Measurements from ENCODE around the gene UTS2.
A peak's percentile ranks its signal among the peaks of the same experiment; 100 is the strongest.

The UTS2 gene

DNA sequence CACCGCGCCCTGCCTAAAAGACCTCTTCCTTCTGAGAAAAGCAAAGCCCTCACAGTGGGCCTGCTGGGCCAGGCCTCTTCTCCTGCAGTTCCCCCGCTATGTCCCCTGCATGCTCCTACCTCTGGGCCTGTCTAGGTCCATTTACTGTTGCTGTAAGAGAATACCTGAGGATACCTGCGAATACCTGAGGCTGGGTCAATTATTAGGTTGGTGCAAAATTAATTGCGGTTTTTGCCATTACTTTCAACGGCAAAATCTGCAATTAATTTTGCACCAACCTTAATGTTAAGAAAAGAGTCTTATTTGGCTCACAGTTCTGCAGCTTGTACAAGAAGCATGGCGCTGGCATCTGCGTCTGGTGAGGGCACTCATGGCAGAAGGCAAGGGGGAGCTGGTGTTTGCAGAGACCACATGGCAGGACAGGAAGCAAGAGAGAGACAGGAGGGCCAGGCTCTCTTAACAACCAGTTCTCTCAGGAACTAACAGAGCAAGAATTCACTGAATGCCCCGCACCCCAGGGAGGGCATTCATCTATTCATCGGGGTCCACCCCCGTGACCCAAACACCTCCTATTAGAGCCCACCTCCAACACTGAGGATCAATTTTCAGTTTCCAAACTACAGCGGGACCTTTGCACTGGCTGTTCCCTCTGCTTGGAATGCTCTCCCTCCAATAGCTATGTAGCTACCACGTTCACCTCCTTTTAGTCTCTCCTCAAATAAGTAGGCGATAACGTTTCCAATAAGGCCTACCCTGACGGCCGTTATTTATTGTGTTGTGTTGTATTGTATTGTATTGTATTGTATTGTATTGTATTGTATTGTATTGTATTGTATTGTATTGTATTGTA, 9.6 kb upstream of the UTS2 start:
- no peak for DNase-seq

DNA sequence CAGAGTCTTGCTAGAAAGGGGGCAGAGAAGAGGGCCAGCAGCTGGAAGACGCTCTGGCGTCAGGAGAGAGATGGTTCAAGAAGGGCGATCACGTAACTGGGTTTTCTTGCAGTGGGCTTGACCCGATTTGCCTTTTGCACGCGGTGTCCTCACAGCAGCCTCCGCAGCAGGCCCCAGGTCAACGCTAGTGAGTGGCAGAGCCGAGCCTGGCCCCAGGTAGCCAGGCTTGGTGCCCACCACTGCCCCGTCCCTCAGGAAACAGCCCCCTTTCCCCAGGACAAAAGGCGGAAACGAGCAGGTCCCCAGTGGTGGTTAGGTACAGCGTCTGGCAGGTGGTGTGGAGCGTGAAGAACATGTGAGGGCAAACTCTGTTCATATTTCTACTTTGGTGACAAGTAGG, 8.6 kb upstream of the UTS2 start:
- DNase-seq: no peak

DNA sequence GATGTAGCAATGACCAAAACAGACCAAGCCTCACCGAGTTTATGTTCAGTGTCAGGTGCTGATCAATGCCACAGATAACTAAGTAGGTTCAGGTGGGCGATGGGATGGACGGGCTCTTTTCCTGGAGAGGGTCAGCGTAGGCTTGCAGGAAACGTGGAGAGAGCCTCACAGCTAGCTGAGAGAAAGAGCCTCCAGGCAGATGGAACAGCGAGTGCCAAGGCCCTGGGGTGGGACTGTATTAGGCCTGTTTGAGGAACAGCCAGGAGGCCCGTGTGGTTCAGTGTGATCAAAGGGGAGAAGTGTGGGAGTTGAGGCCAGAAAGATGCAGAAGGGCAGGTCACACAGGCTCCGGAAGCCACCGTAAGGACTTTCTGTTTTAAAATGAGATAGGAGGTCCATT, 7.3 kb upstream of the UTS2 start:
- no peak for DNase-seq

DNA sequence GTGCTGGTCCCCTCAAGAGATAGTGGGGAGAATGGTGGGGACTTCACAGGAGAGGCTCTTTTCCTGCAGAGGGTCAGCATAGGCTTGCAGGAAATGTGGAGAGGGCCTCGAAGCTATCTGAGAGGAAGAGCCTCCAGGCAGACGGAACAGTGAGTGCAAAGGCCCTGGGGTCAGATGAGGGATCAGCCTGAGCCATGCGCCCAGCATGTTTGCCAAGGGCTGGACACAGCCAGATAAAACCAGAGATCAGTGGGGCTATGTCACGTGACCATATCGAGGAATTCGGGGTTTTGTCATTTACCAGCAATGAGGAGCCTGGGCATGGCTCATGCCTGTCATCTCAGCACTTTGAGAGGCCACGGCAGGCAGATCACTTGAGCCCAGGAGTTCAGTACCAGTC, 6.5 kb upstream of the UTS2 start:
- no peak for DNase-seq

DNA sequence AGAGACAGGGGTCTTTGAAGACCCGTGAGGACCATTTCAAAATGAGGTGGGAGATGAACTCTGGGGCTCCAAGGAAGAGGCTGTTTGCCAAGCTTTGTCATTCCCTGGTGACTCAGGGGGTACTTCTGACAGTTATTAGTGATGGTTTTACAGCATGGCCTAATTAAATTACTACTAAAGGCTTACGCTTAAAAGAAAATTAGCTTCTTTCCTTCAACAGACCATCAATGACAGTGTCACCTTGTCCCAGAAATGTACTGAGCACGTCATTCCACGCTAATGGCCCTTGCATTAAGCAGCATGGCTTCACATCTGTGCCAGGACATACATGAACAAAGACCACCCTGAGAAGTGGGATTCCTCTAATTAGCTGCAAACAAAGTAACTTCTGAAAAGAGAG, 5.1 kb upstream of the UTS2 start:
- DNase-seq: no peak

DNA sequence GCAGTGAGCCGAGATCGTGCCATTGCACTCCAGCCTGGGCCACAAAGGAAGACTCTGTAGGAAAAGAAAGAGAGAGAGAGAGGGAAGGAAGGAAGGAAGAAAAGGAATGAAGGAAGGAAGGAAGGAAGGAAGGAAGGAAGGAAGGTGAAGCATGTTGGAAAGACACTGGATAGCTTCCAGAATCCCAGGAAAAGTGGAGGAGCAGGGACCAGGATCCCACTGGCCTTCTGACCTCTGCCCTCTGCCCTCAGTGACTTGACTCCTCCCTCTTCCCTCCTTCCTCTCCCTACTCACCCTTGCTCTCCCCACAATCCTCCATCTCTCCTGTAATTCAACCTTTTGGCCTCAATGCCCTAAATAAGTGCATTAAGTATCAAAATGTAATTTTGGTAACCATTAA, 4.1 kb upstream of the UTS2 start:
- DNase-seq: no peak

DNA sequence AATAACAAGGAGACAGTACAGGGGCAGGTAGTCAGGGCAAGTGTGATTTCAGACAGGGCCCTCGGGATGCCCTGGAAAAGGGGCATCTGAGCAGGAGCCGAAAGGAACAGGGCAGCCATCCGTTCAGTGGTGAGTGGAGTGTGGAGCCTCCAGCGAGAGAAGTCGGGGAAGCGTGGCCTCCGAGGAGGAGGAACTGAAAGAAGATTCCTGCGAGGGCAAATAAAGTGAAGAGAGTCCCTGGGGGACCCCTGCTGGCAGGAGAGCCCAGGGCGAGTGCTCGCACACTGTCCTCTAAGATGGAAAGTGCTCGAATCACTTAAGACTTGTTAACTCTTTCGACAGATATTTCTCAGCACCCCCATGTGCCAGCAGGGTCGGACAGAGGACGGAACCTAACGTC, 3.5 kb upstream of the UTS2 start:
- DNase-seq: no peak

DNA sequence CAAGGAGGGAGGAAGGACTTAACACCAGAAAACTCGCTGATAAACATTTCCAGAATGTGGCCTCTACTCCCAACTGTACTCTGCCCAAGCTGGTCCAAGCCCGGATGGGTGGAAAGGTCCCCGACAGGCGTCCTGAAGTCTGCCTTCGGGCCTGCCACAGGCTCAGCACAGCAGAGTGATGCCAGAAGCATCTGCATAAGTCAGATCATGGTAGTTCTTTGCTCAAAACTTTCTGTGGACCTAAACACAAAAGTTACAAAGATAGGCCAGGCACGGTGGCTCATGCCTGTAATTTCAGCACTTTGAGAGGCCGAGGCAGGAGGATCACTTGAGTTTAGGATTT, 790 bp upstream of the UTS2 start:
- DNase-seq: no peak

DNA sequence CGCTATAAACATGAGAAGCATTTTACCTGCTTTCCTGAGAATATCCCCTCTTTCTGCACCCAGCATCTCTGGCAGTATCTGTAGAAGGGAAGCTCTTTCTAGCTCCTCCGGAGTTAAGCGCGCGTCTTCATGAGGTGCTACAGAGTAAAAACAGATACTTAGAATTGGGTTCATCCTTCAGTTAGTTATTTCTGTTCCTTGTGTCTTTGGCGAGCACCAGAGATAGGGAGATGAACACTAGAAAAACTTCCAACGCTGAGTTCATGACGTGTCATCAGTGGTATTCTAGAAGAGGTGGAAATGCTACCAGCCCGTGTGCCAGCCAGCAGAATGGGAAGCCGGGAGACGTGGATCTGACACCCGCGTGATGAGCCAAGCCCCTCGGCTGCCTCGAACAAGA, 2.1 kb downstream of the UTS2 start:
- DNase-seq: no peak

DNA sequence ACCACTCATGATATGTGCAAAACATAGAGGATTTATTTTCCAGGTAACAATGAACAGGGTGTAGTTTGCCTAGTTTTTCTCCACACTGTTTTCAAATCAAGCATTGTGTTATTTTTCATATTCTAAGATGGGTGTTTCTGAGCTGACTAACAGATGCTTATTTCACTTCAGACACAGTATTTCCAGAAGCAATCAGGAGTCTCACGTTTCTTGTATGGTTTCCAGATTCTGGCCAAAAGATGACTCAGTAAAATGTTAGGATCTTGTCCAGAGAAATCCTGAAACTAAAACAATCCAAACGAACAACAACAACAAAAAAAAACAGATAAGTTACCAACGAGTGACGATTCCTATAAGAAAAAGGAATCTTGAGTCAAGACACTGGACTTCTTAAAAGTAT, 5.3 kb downstream of the UTS2 start:
- DNase-seq: no peak

DNA sequence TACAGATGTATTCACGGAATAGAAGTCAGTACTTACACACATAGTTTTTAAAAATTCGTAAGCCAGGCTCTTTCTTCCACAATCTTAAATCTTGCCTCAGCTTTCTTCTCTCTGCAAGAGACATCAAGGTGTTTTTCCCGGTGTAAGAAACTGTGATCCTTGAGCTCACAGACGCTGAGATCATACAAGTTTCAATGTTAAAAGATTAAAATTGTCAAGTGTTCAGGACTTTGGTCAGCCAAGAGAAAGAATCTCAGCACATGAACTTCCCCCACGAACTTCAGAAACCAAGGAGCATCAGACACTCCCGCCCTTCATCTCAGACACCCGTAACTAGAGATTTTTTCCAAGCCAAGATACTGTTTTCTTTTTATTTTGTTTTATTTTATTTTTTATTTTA, 6.2 kb downstream of the UTS2 start:
- no peak for DNase-seq

DNA sequence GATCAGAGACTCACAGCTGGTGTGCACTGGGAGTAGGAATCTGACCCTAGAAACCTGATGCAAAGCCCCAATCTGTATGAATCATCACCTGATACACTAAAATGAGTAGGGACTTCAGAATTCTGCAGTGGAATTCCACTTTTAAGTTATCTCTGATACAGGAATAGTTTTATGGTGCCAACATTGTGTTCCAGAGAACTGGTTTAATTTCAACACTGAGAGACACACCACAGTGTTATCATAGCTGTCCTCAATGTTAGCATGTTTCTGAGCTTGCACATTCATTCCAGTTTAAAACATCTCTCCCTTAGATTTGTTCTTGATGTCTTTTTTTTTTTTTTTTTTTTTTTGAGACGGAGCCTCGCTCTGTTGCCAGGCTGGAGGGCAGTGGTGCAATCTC, 7.1 kb downstream of the UTS2 start:
- no peak for DNase-seq

DNA sequence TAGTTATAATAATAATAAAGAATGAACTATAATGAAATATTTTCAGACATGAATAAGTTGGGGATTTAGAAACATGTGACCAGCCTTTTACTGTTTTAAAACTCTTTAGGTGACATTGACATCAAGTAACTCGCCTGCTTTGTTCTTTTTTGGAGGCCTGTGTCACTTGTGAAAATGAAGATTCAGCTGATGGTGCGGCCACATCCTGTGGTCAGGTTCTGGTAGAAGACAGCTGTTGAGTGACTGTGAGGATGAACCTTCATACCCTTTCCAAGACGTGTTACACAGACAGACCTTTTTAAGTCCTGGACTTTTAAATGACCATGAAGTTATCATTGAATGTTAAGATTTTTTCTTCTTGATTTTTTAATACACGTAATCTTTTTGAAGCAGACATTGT, 10.3 kb downstream of the UTS2 start:
- no peak for DNase-seq

DNA sequence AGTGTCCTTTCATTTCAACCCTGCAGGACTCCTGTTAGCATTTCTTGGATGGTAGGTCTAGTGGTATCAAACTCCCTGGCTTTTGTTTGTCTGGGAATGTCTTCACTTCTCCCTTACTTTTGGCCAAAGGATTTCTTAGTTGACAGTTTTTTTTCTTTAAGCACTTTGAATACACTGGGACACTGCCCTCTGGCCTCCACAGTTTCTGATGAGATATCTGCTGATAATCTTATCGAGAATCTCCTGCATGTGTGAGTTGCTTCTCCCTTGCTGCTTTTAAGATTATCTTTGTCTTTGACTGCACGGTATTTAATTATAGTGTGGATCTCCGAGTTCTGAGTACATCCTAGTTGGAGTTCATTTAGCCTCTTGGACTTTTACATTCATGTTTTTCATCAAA, 13.3 kb downstream of the UTS2 start:
- DNase-seq: no peak

DNA sequence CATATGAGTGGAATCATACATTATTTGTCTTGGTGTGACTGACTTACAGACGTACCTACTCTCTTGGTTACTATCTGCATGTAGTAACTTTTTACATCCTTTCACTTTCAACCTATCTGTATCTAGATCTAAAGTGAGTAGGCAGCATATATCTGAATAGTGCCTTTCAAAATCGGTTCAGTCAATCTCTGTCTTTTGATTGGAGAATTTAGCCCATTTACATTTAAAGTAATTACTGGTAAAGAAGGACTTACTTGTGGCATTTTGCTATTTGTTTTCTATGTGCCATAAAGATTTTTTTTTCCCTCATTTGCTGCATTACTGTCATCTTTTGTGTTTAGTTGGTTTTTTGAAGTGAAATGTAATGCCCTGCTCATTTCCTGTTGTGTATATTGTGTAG, 14.2 kb downstream of the UTS2 start:
- DNase-seq: no peak

DNA sequence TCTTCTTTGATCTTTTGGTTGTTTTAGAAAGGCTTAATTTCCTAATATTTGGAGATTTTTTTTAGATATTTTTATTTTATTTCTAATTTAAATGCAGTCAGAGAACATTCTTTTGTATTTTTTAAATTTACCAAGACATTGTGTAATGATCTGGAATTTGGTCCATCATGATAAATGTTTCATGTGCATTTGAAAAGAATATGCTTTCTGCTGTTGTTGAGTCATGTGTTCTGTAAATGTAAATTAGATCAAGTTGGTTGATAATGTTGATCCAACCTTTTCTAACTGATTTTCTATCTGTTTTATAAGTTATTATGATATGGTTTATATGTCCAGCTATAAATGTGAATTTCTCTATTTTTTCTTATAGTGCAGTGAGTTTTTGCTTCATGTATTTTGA, 19.8 kb downstream of the UTS2 start:
- no peak for DNase-seq

DNA sequence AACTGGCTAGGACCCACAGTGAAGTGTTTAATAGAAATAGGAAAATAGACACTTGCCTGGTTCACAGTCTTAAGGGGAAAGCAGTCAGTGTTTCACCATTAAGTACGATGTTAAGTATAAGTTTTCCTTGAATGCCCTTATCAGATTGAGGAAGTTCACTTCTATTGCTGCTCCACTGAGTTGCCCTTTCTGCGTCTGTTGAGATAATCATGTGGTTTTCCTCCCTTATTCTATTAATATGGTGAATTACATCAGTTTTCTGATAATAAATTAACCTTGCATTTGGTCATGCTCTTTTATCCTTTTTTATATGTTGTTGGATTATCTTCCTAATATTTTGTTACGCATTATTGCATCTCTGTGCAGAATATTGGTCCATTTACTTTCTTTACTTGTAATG, 21.4 kb downstream of the UTS2 start:
- DNase-seq: no peak

DNA sequence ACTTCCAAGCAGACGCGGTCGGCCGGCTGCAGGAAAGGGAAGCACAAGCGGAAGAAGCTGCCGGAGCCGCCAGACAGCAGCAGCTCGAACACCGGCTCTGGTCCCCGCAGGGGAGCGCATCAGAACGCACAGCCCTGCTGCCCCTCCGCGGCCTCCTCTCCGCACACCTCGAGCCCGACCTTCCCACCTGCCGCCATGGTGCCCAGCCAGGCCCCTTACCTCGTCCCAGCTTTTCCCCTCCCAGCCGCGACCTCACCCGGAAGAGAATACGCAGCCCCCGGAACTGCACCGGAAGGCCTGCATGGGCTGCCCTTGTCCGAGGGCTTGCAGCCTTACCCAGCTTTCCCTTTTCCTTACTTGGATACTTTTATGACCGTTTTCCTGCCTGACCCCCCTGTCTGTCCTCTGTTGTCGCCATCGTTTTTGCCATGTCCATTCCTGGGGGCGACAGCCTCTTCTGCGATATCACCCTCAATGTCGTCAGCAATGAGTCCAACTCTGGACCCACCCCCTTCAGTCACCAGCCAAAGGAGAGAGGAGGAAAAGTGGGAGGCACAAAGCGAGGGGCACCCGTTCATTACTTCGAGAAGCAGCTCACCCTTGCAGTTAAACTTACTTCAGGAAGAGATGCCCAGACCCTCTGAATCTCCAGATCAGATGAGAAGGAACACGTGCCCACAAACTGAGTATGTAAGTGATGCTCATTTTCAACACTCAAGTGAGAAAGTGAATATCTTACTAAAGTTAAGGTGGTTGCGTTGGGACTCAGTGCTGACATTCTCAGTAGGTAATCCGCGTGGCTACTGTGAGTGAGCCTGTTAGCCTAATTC, 25.5 kb downstream of the UTS2 start:
- peak; percentile 16 to 26 for DNase-seq

DNA sequence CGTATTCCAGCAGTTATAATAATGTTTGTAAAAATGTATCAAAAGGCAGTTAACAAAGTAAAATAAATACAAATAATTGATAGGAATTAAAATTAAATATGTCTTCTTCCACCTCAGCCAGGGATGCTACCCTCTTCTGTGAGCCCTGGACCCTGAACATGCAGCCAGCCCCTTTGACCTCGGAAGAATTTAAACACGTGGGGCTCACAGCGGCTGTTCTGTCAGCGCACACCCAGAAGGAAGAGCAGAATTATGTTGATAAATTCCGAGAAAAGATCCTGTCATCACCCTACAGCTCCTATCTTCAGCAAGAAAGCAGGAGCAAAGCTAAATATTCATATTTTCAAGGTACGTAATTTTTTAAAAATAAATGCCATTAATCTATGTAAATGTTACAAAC, 26.5 kb downstream of the UTS2 start:
- no peak for DNase-seq

DNA sequence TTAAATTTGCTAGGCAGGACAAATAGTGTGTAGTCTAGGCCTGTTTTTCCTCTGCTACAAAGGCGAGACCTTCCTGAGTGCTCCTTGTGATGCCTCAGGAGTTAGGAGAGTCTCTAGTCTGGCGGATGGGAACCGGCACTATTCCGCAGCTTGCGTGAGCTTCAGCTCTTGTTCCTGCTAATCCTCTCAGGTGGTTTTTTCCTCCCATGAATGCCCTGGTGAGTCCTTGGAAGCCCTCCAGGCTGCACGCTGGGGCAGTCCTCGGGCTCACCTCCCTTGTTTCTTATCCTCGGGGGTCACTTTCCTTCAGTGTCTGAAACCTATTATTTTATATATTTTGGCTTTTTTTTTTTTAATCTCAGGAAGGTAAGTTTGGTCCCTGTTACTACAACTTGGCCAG, 28.2 kb downstream of the UTS2 start:
- no peak for DNase-seq

DNA sequence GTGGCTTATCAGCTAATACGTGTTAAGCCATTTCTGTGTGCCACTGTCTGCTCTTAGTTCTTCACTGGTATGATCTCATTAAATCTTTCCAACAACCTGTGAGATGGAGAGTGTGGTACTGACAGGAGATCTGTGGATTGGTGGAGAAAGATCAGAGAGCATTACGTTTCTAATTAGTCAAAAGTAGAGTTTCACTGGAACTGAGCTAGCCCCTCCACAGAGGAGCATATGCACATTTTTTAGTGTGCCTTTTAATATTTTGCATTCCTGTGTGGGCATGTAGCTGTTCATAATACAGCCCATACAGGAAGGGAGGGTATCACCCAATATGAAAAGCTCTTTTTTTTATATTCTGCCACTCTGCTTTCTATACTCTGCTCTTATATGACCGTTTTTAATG, 31.6 kb downstream of the UTS2 start:
- no peak for DNase-seq

DNA sequence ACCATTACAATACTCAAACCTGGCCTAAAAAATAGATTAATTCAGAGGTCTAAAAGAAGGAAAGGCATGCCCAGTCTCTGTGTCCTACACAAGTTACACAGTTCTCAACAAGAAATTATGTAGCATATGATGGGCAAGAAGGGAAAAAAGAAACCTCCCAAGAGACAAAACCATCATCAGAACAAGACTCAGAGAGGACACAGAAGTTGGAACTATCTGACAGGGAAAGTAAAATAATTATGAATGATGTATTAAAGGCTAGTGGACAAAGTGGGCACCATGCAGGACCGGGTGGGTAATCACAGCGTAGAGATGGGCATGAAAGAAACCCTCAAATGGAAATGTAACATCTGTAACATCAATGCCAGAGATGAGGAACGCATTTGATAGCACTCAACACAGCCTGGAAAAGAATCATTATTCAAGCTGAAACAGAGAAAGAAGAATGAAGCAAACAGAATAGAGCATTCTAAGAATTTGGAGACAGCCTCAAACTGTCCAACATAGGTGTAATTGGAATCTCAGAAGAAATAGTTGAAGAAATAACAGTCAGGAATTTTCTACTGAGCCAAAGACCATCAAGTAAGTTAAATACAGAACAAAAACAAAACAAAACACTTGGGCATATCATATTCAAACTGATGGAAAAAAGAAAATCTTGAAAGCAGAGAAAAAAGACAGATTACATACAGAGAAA, 39.0 kb downstream of the UTS2 start:
- DNase-seq: no peak

DNA sequence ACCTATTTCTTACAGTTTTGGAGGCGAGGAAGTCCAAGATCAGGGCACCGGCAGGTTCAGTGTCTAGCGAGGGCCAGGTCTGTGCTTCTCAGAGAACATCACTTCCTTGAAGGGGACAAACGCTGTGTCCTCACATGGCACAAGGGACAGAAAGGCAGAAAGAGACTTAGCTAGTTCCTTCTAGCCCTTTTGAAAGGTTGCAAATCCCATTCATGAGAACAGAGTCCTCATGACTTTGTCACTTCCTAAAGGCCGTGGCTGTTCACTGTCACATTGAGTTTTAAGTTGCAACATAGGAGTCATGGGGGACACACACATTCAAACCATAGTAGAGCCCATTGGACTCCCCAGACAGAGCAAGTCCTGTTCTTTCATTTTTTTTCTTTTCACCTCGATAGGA, 41.4 kb downstream of the UTS2 start:
- no peak for DNase-seq

DNA sequence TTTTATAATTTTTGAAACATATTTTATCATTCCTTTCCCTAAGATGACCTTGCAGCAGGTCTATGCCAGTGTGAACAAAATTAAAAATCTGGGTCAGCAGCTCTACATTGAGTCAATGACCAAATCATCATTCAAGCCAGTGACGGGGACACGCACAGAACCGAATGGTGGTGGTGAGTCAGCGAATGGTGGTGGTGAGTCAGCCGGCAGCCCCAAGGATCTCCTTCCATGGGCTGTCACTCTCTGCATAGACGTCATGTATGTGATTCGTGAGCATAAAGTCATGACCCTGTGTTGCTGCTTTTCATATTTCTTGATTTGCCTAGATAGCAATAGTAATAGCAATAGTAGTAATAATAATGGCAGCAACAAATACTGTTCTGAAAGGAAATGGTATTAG, 42.5 kb downstream of the UTS2 start:
- DNase-seq: peak in 1 of 2 experiments; percentile 6

Measured in activated CD4-positive, alpha-beta T cell treated with anti-CD3 and anti-CD28 coated beads, Interleukin-2, amount 50 U/mL, for 4 hours (primary cell).